Limb (tissue), 2 donors: ENCODE measurements around the gene HOXC9.
A peak's percentile ranks its signal among the peaks of the same experiment; 100 is the strongest.

ENCODE experiments used
- DNase-seq, 2 donors: peaks; one replicate each; pipeline ENCODE4 v3.0.0-alpha.2; 2016; ENCODE audit errors: extremely low spot score in 2 of 2

The HOXC9 gene

DNA sequence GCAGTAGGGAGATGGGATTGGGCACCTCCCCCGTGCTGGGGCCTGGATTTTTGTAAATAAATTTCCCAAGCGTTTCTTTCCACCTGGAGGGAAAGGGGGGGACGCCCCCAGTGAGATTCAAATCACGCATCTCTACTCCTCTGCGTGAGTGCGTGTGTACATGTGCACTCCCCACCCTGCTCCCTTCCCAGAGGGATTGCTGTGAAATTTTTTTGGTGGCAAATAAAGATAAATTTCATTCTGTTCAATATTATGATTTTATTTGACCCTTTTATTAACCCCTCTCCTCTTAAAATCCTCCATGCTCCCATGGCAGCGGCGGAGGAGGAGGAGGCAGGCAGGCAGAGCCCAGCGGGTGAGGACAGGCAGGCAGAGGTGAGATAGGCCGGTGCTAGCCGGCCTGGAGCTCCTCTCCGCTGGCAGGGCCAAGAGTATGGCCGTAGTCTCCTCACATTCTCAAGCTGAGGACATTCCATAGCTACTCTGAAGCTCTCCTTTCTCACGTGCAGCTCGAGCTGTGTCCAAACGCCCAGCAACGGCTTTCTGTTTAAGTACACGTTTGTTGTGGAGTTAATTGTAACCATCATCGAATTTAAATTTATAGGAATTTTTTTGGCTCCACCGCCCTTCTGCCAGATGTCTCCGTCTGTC is 23.7 kb upstream of the HOXC9 start:
- DNase-seq = peak in 1 of 2 donors; percentile 77

GRCh38 chr12:53976823-53977595 is 23.0 kb upstream of the HOXC9 start:
- no peak for DNase-seq

DNA sequence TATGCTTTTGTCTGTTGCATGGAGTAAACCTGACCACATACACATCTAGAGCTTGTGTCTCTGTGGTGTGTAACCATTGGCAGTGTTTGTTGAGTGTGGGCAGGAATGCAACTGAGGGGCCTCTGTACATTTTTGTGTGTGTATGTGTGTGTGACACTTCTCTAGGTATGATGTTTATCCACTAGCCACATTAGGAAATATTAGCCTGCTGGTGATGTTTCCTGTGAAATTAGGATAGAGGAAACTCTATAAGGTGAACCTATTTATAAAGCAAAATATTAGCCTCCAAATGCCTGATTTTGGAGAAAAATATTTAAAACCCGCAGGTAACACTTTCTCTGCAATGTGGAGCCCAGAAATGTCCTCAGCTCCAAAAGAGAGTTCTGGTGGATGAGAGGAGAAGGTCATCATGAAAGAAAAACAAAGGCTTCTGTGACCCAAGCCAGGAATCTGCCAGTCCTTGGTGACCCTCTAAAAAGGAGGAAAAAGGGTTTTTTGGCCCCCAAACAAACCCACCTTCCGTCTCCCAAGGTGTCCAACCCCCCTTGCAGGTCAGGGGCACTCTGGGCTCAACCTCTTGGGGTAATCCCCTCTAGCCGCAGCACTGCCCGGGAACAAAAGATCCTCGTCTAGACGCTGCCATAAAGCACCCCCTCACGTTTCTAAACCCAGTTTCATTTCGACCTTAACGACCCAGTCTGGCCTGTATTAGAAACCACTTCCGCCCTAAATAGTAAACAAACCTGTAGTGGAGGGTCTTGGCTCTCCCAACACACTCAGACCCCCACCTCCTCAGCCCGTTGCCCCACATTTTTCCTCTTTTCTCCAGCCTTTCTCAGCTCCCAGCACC is 22.1 kb upstream of the HOXC9 start:
- no peak for DNase-seq

DNA sequence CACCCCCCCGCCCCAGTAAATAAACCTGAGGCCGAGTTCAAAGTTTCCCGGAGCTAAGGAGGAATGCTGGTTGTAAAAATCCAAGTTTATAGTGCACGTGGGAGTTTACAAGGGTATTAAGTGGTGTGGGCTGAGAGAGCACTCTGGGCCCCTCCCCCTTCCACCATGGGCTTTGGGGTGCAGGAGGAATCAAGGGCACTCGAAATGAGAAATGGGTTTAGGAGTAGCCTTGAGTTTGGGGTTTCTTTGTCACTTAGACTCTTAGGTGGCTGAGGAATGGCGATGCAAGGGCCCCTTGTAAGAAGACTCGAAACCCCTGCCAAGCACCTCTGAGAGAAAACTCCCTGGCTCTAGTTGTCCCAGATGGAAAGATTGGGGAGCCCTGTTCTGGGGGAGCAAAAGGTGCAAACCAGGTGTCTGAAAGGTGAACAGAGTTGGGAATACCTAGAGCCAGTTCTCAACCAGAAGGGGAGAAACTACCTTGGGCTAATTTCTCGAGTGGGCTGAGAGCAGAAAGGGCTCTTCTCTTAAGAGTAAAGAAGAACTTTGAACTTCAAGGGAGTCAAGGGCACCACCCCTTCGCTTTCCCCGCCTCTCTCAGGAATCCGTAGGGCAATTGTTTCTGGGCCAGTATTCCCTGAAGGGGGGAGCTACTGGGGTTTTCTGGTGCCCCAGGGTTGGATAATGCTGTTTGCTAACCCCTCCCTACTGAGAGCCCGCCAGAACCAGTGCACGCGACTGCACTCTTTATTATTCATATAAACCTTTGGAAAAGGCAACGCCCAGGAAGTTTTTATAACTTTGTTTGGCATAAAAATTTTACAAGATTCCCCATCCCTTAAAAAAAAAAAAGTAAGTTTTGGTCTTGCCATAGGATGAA is 21.2 kb upstream of the HOXC9 start:
- DNase-seq = no peak

DNA sequence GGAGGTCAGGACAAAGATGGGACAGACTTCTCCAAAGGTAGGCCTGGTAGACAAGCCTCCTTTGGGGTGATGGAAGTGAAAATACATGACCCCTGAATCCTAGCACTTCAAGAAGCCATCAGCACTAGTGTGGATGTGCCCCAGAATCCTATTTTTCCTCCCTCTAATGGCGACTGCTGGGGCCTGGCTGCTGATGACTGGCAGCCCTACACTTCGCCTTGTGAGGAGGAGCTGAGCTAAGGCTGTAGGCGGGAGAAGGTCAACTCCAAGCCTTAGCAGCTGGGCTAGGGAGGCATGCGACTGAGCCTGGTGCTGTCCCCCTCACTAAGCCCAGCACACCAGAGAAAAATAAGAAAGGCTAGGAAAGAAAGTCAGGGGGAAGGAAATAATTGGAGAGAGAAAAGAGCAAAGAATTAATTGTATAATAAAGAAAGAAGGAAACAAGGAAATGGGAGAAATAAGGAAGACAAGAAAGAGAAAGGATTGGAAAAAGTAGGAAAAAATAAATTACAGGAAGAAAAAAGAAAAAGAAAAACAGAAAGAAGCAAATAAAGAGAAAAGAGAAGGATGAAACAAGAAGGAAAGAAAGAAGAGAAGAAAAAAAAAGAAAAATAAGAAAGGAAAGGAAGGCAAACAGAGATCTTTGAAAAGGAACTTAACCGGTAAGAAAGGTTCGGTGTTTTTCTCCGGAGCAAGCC is 19.7 kb upstream of the HOXC9 start:
- no peak for DNase-seq

- DNase-seq = no peak
Observed at GRCh38 chr12:53980802-53981496, 19.0 kb upstream of the HOXC9 start.

DNA sequence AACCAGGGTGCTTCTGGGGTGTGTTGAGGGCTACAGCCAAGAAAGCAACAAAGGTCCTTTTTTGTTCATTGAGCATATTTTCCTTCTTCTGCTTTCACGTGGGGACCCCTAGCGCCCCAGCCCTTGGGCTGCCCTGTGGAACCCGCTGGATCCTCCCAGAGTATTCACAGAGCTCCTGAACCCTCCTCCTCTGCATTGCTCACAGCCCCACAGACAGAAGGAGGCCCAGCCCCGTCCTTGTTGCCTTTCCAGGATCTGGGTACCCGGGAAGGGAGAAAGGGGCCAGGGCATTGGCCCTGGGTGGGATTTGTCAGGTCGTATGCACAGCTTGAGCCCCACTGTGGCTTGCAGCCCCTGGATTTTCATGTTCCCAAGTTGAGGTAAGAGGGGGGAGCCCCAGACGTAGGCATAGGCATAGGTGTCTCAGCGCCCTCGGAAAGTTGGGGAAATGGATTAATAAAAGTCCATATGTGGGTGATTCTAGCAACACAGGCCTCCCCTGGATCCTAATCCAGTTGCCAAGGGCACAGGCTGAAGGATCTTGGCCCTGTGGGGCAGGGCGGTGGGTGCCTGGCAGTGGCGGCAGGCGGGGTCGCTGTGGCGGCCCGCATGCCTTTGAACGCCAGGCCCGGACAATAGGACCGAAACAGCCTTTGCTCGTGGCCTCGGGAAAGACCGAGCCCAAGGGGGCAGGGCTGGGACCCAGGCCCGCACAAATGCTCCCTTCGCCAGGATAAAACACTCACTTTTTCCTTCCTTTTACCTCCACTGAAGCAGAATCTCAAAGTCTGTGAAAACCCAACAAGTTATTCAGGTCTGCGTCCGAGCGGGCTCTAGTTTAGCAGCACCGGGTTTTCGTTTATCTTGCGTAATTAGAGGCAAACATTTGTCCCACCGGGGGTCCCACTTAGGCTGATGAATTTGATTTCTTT is 18.1 kb upstream of the HOXC9 start:
- no peak for DNase-seq

DNA sequence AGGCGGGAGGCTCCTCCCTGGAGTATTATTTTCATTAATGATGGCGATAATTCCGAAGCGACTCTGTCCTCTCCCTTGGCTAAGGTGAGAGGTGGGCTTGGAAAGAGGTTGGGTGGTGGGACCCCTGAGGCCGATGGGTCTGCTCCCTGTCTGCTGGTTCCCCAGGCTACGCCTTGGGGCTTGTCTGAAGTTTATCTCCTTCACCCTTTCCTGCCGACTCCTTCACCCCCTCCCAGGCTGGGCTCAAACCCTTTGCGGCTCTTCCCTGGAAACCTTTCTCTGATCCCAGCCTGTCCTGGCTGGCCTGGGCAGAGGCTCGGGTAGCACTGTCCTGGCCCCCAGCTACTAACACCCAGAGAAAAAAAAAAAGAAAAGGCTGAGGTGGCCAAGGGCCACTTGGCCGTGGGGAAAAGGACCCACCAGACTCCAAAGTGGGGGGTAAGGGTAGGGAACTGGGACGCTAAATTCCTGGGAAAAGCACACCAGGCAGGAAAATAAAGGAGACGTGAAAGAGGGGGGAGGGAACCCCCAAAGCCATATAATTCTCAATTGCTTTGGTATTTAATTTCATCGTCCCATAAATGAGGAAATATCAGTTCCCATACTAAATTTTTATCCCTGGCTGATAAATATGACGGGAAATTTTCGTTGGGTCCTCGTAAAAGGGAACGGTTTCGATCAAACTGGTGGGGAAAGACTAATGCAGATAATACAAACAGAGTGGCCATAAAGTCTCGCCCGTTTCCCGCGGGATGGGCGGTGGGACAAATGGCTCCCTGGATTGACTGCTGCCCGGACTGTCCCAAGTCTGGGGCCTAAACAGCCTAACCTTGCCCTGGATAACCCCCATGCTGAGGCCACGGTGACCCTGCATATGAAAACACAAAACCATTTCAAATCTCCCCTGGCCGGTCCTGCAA is 17.1 kb upstream of the HOXC9 start:
- no peak for DNase-seq

- no peak for DNase-seq
Observed at GRCh38 chr12:53983568-53983949, 16.4 kb upstream of the HOXC9 start.

DNA sequence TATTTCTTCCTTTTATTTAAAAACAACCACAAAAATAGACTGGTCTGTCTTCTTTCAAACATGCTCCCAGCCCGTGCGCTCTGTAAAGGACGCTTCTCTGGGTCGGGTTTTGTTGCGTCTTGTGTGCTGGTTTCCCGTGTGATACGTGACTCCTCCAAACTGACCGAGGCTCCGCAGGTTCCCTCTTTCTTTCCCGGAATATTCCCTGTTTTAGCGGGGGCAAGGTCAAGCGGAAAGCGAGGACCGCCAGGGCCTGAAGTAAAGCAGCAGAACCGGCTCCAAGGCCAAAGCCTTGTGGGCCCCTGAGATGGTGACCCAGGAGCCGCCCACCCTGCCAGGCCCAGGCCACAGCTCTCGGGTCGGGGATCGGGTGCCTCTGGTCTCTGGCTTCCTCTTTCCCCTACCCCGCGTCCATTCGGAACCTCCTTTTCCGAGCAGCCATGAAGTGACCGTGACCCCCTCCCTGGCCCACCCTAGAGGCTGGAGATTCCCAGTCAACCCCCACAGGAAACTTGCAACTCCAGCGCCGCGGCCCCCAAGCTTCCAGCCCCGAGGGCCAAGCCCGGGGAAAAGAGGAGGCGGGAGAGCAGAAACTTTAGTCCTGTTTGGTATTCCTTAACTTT is 15.9 kb upstream of the HOXC9 start:
- peak in 1 of 2 donors; percentile 71 for DNase-seq

GRCh38 chr12:53984901-53985691 is 14.9 kb upstream of the HOXC9 start, which contains the start of gene HOXC10:
TSS of gene HOXC10 (plus strand) at chr12:53985146. CDS start at chr12:53985260, 114 bp downstream.
- DNase-seq = peak; percentile 96 to 97

GRCh38 chr12:53985692-53985993 is 14.3 kb upstream of the HOXC9 start:
- peak in 1 of 2 donors; percentile 73 for DNase-seq

- peak in 1 of 2 donors; percentile 67 for DNase-seq
Observed at GRCh38 chr12:53985994-53986685, 13.8 kb upstream of the HOXC9 start.

- no peak for DNase-seq
Observed at GRCh38 chr12:53986686-53987483, 13.1 kb upstream of the HOXC9 start.

DNA sequence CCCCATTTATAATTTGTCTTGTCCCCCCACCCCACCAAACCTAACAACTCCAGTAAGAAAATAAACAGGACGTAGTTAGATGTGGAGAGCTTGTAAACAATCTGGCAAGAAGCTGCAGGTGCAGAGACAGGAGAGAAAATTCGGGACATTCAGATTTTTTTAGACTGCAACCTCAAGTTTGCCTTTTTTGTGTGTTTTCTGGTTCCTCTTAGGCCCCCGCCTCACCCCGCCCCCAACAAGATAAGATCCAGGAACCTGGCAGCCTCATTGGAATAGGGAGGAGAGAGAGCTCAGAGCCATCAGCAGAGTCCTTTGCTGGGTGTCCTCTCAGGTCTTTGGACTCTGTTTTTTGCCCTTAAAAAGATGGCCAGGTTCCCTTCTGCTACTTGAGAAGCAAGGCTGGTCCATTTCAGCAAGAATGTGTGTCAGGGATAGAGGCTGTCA is 12.2 kb upstream of the HOXC9 start:
- DNase-seq = no peak
